WI38 (cell line): Measurements from ENCODE around the gene MRPL57.
"Not testable (repeated sequence)": the region's sequence is repeated elsewhere in the genome, so short reads cannot be mapped to it uniquely, and the experiment has no call there.

Experiments used
- H3K4me3 ChIP-seq: 2 replicates; pipeline ENCODE4 v1.5.1; 2011; ENCODE audit warnings: low read depth, mild to moderate bottlenecking, control low read depth, low read length
- CTCF ChIP-seq: IDR thresholded peaks from 2 replicates; pipeline ENCODE4 v1.5.1; 2012; ENCODE audit warnings: low read depth, mild to moderate bottlenecking, control low read depth, low read length

Gene MRPL57

GRCh38 chr13:21171420-21171819 lies 5.0 kb upstream of the MRPL57 start:
- no peak overlapping the region for H3K4me3 ChIP-seq
- no peak for TF ChIP-seq CTCF

GRCh38 chr13:21173767-21174166 lies 2.7 kb upstream of the MRPL57 start:
- not testable (repeated sequence) for H3K4me3 ChIP-seq

DNA sequence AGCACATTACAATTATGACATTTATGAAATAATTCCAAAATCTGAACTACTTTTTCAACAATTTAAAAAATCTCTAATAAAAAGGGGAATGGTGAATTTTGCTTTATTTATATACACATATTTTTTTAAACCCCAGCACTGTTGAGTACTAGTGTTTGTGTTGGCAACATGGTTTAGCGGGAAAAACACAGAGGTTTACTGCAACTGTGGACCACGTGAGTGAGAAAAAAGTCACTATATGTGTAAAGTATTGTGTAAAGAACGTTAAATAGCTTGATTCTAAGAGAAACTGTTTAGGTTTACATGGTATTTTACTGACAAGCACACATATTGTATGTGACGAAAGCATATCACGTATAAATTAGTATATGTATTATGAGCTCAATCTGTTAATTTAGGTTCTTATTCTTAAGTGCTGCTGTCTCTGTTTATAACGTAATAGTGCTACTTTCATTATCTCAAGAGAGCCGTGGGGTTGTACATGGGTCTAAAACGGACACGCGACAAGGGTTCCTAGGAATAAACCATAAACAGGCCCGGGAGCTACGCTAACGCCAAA lies 723 bp upstream of the MRPL57 start:
- TF ChIP-seq CTCF, result no peak
- peak overlapping the region; percentile 91 for H3K4me3 ChIP-seq

- no peak for TF ChIP-seq CTCF
- peak overlapping the region; percentile 91 for H3K4me3 ChIP-seq
These were observed 475 bp downstream of the MRPL57 start for GRCh38 chr13:21176982-21177284.

DNA sequence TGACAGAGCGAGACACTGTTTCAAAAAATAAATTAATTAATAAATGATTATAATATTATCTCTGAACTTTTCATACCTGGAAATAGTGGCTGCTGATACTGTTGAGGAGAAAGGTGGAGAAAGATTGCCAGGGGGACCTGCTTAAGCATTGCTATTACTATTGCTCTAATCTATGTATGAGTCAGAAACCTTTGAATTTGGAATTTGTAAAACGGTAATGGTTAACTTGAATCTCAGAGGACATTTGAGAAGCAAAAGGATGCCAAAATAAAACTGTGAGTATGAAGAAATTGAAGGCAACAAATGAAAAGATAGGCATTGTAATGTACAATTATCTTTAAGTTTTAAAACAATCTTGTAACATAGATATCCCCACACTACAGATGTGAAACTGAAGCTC lies 5.2 kb downstream of the MRPL57 start:
- H3K4me3 ChIP-seq, result no peak overlapping the region
- no peak for TF ChIP-seq CTCF

GRCh38 chr13:21186410-21186809 lies 10.0 kb downstream of the MRPL57 start:
- H3K4me3 ChIP-seq, result not testable (repeated sequence)

- H3K4me3 ChIP-seq, result not testable (repeated sequence)
These were observed 18.3 kb downstream of the MRPL57 start for GRCh38 chr13:21194756-21195155.

- H3K4me3 ChIP-seq, result not testable (repeated sequence)
These were observed 21.3 kb downstream of the MRPL57 start for GRCh38 chr13:21197606-21198225.

GRCh38 chr13:21198391-21198790 lies 21.9 kb downstream of the MRPL57 start:
- H3K4me3 ChIP-seq, result not testable (repeated sequence)

DNA sequence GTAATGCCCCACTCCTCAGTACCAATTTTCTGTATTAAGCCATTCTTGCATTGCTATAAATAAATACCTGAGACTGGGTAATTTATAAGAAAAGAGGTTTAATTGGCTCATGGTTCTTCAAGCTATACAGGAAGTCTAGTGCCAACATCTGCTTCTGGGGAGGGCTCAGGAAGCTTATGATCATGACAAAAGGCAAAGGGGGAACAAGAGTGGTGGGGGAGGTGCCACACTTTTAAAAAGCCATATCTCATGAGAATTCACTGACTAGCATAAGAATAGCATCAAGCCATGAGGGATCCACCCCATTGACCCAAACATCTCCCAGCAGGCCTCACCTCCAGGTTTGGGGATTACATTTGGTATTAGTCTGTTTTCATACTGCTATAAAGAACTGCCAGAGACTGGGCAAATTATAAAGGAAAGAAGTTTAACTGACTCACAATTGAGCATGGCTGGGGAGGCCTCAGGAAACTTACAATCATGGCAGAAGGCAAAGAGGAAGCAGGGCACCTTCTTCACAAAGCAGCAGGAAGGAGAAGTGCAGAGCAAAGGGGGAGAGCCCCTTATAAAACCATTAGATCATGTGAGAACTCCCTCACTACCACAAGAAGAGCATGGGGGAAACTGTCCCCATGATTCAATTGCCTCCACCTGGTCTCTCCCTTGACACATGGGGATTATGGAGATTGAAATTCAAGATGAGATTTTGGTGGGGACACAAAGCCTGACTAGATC lies 25.2 kb downstream of the MRPL57 start:
- not testable (repeated sequence) for H3K4me3 ChIP-seq
